G401 (cell line): ENCODE measurements around the gene YWHAQ. TPM values are rescaled to one million over a fixed set of nuclear protein-coding genes. Genes with fewer than 3 reads are reported as not detected.
"Not testable (repeated sequence)": the region's sequence is repeated elsewhere in the genome, so short reads cannot be mapped to it uniquely, and the experiment has no call there.

Experiments used
- DNase-seq: peaks from one replicate; pipeline ENCODE4 v3.0.0-alpha.2; 2015; ENCODE audit warnings: low spot score
- in situ Hi-C: cut with HindIII; loops from 2 replicates; pipeline ENCODE4 v1.10.0; 2016; ENCODE audit warnings: low sequenced_read_pairs, mixed read lengths
- total RNA-seq: library from RNA; depleted of rRNA; stranded (reverse); fragments of >200 nt; shearing (Covaris generic); gene quantifications from 2 replicates; pipeline ENCODE4 v1.2.3, GENCODE V29; 2014

Gene YWHAQ
- total RNA-seq, 1 experiment from 2014 or later, result 560 TPM

DNA sequence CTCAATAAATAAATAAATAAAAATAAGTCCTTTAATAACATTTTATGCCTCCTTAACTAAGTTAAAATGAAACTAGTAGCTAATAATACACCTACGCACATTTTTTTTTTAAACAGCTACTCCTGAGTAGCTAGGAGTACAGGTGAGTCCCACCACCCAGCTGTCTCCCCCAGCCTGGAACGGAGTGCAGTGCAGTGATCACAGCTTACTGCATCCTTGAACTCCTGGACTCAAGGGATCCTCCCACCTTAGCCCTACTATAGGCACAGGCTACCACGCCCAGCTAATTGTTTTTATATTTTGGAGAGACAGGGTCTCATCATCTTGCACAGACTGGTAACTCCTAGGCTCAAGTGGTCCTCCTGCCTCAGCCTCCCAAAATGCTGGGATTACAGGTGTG, 28.4 kb downstream of the YWHAQ start:
- no peak for DNase-seq
- in situ Hi-C loops, result no loop called here

DNA sequence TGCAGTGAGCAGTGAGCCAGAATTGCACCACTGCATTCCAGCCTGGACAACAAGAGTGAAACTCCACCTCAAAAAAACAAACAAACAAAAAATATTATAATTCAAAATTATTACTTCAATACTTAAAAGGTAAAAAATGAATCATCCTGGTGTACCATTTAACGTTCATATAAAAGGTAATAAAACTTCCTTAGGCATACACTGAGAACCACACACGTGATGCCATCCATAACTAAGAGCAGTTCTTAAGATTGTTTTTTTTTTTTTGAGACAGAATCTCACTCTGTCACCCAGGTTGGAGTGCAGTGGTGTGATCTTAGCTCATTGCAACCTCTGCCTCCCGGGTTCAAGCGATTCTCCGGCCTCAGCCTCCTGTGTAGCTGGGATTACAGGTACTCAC, 29.4 kb downstream of the YWHAQ start:
- no peak for DNase-seq
- in situ Hi-C loops, result no loop called here

DNA sequence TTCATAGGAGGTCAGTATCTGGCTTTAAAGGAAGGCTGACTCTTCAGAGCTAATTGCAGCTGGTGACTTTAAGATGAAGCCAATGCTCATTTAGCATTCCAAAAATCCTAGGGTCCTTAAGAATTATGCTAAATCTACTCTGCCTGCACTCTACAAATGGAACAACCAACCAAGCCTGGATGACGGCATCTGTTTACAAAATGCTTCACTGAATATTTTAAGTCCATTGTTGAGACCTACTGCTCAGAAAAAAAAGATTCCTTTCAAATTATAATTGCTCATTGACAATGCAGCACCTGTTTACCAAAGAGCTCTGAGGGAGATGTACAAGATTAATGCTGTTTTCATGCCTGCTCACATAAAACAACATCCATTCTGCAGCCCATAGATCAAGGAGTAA, 31.4 kb downstream of the YWHAQ start:
- in situ Hi-C loops, result no loop called here

GRCh38 chr2:9596621-9597311, 34.0 kb downstream of the YWHAQ start:
- no peak for DNase-seq
- in situ Hi-C loops, result no loop called here

More for the DNA sequence above, 31.4 kb downstream of the YWHAQ start:
- DNase-seq, result no peak

DNA sequence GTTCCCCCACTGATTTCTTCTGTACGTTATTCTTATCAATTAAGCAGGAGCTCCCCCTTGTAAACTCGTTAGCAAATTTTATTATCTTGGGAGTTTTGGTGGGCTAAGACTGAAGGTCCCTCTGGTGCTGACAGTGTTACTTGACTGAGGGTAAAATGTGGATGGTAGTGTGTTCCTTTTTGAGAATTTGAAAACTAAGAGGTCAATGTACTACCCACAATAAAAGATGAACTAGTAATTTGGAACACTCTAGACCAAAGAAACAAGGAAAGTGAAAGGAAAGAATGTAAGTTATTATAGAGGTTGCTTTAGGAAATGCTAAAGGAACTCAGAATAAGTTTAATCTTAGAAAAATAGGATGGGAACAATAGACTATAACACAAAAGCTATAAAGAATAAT, 35.1 kb downstream of the YWHAQ start:
- in situ Hi-C loops, result no loop called here
- no peak for DNase-seq

- in situ Hi-C loops, DNase-seq: not testable (repeated sequence)
These were observed 35.5 kb downstream of the YWHAQ start for GRCh38 chr2:9595256-9595655.

- in situ Hi-C loops, result no loop called here
- DNase-seq, result no peak
These were observed 36.3 kb downstream of the YWHAQ start for GRCh38 chr2:9594366-9595054.

DNA sequence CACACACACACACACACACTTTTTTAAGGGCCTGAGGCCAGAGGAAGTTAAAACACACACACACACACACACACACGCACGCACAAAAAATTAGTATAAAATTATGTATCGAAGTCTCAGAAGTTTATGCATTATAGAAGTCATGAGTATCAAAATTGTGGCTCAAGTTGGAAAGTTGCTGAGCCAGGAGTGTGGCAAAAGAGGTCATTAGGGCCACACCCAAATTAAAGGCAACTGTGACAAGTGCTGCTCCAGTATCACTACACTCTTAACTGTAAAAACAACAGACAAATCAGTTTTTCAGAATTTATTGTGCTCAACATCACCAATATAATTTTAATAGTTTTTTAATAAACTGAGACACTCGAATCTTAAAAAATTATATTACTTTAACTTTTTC, 36.9 kb downstream of the YWHAQ start:
- in situ Hi-C loops, result no loop called here
- DNase-seq, result no peak

- in situ Hi-C loops, result no loop called here
- no peak for DNase-seq
These were observed 38.1 kb downstream of the YWHAQ start for GRCh38 chr2:9592699-9593098.

DNA sequence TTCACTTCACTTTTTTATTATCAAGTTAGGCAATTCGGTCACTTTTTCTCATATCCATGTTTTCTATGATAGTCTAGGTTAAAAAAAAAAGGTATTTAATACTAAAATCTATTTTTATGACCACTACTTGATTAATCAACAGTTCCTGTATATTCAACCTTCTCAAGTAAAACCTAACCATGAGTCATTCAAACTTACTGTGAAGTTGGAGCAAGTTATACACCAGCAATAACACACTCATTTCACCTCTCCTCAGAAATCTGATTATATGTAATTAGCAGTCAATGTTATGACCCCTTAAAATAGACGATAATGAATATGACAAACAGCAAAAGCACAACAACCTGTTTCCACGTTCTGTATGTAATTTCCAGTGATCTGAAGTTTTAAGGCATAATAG, 40.2 kb downstream of the YWHAQ start:
- in situ Hi-C loops, result no loop called here
- DNase-seq, result no peak

- in situ Hi-C loops, result no loop called here
- no peak for DNase-seq
These were observed 44.3 kb downstream of the YWHAQ start for GRCh38 chr2:9586465-9586864.

GRCh38 chr2:9585486-9585885, 45.3 kb downstream of the YWHAQ start:
- DNase-seq, result no peak
- in situ Hi-C loops, result no loop called here

GRCh38 chr2:9584902-9585301, 45.9 kb downstream of the YWHAQ start:
- DNase-seq, in situ Hi-C loops: not testable (repeated sequence)

GRCh38 chr2:9582624-9583023, 48.2 kb downstream of the YWHAQ start:
- in situ Hi-C loops, result no loop called here
- DNase-seq, result no peak

DNA sequence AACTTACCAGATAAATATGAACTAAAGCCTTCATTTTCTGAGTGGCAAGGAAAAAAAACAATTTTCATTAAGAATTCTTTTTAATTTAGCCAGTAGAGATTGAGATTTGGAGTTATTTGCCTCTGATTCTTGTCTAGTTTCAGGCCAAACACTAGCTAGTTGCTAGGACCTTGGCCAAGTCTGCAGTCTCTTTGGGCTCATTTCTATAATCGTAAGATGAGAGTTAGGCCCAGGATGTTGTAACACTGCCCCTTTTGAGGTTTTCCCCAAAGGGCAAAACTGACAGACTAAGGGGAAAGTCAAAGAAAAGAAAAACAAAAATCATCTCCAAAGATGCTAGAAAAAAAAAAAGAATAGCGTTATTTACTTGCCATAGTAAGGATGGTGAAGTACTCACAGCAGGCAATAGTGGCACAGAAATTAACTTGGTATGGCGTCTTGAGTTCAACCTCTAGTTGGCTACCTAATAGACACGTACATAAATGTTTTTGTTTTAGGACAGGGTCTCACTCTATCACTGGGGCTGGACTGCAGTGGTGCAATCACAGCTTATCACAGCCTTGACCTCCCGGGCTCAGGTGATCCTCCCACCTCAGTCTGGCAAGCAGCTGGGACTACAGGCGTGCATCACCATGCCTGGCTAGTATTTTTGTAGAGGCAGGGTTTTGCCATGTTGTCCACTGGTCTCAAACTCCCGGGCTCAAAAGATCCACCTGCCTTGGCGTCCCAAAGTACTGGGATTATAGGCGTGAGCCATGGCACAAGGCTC, 52.1 kb downstream of the YWHAQ start:
- no peak for DNase-seq
- in situ Hi-C loops, result no loop called here

- in situ Hi-C loops, result no loop called here
- no peak for DNase-seq
These were observed 56.5 kb downstream of the YWHAQ start for GRCh38 chr2:9574331-9574730.

DNA sequence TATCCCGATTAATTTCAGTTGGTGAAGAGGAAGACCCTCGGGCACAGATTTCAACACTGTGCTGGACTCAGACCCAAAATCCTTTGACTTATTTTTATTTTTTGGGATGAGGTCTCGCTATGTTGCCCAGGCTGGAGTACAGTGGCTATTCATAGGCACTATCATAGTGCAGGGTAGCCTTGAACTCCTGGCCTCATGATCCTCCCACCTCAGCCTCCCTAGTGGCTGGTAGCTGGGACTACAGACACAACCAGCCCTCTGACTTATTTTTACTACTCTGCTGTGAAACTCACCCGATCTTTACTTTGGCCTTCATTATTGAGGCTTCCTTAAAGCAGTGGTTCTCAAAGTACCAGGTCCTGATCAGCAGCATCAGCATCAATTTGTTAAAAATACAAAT, 57.0 kb downstream of the YWHAQ start:
- in situ Hi-C loops, result no loop called here
- DNase-seq, result no peak

DNA sequence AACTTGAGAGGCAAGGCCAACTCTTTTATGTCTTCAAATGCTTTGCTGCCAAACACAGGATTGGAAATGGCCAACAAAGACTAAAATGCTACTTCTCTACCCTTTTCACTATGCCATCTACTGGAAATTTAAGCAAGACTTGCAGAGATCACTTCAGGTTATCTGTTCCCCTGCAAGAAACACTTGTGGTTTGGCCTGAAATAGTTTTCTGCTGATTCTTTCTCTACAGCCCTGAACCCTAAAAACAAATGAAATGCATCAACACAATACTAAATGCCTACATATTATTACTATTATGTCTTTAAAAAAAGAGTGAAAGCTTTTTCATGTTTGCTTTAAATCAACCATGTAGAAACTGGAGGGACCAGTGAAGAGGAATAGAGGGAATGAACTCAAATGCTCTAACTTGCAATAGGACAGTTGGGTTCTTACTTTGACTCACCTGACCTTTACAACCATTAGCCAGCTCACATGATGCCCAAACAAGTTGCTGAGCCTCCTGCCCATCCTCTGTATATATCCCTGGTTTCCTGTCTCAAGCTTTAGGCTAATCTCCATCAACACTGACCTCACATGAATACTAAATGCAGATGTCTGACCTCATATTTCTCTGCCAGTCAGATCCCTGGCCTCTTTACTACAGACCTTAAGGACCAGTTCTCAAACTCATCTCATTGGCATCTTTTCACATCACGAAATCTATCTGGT, 57.6 kb downstream of the YWHAQ start:
- in situ Hi-C loops, result no loop called here

DNA sequence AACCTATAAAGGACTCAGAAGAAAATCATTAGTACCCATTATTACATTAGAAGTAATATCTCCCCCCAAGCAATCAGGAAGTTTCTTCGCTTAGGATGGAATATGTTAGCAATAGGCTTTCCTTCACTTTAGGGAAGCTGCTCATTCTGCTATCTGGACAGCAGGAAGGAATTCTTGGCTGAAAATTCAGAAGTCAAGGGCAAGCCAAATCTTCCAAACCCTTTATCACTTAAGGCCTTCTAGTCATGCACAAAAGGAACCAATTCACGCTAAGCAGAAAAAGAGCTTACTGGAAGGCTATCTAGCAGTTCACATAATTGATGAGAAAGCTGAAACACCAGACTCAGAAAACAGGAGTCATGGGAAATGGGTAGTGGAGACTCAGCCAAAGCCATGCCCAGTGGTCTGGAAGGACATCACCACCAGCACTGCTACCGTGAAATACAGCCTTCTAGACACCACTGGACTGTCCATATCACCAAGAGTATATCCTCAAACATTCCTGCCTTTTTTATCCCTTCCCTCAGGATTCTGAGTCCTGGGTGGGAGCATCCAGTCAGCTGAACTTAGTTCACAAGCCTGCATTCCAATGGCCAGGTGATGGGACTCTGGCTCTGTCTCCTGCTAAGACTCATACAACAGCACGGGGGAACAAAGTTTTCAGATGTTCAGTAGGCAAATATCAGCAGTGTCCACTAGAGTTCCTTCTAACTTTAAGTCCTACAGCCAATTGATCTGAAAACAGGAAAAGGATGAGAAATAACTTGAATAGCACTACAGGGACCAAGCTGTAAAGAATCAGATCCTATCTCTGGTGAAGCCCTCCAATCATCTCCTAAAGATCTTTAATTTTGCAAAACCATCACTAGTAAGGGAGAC, 60.4 kb downstream of the YWHAQ start:
- no peak for DNase-seq
- in situ Hi-C loops, result no loop called here

More for the DNA sequence above, 57.6 kb downstream of the YWHAQ start:
- DNase-seq, result no peak
